NOMO-1 treated with DMSO at 0.1 percent for 48 hours (cell line): ENCODE results near the gene MST1.
"Not testable (repeated sequence)": the region's sequence is repeated elsewhere in the genome, so short reads cannot be mapped to it uniquely, and the experiment has no call there.

ENCODE experiments used
- DNase-seq: peaks from one replicate; lab custom pipeline; 2025; ENCODE audit not compliant: unreplicated experiment; lab: John Stamatoyannopoulos, UW

The MST1 gene

DNA sequence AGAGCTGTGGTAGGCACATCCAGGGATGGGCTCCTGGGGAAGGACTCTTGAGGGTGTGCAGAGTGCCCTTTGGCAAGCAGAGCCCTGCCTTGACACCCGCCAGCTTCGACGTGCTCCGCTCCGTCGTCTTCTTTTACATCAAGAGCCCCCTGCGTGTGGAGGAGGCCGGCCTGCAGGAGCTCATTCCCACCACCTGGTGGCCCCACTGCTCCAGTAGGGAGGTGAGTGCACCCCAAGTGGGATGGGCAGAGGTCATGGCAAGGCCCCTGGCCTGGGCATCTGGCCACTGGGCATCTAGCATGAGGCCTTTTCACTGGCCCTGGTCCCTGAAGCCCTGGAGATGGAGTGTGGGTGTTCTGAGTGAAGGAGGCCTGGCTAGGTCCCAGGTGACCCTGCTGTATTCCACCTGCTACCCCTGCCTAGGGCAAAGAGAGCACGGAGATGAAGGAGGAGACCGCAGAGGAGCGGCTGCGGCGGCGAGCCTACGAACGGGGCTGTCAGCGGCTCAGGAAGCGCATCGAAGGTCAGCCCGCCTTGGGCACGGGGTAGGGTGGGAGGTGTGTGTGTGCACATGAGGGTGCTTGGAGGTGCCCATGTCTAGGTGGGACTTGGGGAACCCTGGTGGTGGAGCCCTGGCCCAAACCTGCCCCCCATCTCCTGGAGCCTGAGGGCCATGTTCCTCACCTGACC lies 12.3 kb upstream of the MST1 start:
- DNase-seq = no peak

GRCh38 chr3:49700453-49701128 lies 11.3 kb upstream of the MST1 start:
- DNase-seq = no peak

- no peak for DNase-seq
These were observed 10.7 kb upstream of the MST1 start for GRCh38 chr3:49700014-49700413.

DNA sequence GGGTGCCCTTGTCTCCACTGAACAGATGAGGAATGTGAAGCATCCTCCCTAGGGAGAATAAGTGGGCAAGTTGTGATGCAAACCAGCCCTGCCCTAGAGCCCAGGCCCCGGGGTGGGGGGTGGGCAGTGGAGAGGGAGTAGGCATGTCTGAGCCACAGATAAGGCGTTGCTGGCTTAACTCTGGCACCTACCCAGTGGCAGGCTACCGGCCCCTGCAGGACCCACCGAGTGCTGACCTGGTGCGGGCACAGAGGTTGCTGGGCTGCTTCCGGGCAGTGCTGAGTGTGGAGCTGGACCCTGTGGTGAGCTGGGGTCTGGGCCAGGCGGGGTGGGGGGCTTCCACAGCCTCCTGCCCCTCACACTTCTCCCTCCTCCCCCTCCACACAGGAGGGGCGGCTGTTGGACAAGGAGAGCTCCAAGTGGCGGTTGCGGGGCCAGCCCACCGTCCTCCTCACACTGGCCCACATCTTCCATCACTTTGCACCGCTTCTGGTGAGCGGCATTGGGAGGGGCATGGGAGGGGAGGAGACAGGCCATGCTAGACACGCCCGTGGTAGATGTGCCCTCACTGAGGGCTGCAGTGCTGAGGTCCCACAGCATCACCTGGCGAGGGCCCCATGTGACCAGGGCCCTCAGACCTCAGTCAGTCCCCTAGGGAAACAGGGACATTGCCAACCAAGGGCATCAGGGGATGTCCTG lies 10.2 kb upstream of the MST1 start:
- DNase-seq = no peak

DNA sequence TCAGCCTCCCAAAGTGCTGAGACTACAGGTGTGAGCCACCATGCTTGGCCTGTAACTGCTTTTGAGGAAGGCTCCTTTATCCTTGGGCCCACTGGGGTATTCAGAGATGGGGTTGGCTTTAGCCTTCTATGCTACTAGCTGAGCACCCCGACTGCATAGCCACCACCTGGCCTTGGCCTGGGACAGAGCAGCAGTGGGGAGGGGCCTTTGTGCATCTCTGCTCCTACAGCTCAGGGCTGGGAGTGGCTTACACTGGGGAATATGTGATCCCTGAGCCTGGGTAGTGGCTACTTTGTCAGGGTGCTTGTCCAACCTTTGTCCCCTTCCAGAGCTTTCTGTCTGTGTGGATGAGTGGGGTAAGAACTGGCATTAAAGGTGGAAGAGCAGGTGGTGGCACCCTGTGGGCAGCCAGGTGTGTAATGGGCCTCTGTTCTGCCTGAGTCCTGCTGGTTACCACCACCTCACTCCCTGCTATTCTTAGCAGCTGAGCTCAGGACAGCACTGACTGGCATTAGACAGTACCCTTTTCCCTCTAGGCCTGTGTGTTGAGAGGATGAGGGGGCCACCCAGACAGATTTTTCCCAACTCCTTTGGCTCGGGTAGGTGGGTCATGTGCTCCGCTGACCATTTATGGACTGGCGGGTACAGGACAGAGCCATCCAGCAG lies 6.2 kb upstream of the MST1 start:
- not testable (repeated sequence) for DNase-seq

DNA sequence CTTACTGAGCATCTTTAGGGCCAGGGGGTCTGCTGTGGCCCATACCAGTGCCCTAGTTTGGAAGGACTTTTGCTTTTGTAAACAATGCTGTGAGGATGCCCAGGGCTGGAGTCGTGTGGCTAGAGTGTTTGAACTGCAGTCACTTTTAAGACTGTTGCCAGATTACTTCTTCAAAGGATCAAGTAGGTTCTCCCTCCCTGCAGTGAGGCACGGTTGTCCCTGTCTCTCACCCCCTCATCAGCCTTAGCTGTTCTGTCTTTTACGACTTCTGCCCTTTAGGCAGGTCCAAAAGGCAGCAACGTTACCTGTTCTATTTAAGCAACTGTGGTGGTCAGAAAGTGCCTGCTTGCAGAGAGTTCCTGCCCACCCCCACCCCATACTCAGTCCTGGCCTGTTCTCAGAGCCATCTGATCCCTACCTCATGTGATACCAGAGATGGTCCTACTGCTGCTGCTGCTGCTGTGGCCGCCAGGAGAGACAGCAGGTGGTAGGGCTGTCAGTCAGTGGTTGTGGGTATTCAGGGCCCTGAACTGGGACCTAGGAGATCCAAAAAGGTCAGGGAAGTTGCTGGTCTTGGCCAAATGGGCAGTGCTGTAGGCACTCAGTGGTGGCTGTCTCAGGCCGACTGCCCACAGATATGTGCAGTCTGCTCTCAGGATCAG lies 5.3 kb upstream of the MST1 start:
- not testable (repeated sequence) for DNase-seq

GRCh38 chr3:49691481-49691880 lies 2.2 kb upstream of the MST1 start:
- not testable (repeated sequence) for DNase-seq

DNA sequence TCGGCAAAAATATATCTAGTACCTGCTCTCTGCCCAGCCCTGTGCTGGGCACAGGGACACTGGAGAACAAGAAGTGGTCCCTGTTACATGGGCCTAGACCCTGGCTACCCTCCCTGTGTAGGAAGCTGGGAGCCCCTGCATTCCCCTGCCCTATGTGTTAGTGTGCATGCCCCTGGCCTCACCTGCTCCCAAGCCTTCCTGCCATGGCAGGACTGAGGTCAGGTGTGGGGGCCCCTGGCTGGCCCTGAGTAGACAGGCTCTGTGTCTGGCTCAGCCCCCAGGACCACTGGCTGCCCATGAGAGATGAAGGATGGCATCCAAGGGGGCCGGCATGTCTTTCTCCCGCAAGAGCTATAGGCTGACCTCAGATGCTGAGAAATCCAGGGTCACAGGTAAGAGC lies 1.6 kb upstream of the MST1 start:
- DNase-seq = not testable (repeated sequence)

DNA sequence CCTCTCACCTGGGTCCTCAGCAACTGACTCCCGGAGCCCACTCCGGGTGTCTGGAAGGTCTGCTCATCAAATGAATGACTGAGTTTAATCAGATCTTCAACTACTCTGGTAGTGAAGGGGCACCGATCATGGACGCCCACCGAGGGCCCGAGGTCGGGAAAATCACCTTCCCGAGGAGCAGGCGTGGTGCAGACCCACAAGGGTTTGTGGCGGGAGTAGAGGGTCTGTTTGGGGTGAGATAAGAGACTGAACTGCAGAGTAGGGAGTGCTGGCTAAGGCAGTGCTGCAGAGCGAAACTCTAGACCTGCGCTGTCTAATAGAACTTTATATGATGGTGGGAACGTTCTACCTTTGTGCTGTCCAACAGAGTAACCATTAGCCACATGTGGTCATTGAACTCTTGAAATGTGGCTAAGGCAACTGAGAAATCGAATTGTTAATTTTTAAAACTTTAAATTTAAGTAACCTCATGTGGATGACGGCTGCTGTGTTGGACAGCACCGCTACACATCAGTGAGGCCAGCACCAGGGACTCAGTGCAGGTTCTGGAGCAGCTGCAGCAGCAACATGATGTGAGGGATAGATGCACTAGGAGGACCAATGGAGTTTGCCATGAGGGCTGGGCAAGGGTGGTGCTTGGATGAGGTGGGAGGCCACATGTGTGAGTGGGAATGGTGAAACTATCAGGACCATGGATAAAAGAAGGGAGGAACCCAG lies 792 bp upstream of the MST1 start:
- DNase-seq = not testable (repeated sequence)

DNA sequence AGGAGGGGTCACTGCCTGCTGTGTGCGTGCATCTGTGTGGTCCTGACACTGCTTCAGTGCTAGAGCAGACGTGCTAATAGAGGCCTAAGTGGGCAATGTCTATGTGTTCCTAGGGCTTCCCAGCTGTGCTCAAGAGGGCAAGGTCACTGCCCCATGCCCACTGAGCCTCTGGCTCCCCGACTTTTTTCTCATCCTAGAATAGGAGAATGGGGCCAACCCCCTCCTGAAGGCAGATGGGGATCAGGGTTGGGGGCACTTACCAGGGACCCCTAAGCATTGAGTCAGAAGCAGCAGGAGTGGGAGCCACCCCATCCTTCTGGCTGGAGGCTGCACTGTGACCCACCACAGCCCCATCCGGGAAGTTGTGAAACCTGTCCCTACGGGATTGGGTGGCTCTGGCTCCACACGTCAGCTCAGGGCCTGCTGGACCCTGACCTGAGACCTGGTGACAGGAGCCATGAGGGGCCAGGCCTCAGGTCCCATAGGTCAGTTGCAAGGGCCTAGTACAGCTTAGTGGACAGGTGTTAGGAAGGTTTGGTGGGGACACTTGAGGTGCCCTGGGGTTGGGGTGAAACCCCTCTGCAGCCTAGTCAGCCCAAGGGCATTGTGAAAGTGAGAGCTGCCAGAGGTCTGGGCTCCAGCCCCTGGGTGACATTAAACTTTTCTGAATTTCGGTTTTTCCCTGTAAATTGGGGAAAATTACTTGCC lies 782 bp downstream of the MST1 start:
- DNase-seq = not testable (repeated sequence)

- not testable (repeated sequence) for DNase-seq
These were observed 1.9 kb downstream of the MST1 start for GRCh38 chr3:49687424-49687795.

DNA sequence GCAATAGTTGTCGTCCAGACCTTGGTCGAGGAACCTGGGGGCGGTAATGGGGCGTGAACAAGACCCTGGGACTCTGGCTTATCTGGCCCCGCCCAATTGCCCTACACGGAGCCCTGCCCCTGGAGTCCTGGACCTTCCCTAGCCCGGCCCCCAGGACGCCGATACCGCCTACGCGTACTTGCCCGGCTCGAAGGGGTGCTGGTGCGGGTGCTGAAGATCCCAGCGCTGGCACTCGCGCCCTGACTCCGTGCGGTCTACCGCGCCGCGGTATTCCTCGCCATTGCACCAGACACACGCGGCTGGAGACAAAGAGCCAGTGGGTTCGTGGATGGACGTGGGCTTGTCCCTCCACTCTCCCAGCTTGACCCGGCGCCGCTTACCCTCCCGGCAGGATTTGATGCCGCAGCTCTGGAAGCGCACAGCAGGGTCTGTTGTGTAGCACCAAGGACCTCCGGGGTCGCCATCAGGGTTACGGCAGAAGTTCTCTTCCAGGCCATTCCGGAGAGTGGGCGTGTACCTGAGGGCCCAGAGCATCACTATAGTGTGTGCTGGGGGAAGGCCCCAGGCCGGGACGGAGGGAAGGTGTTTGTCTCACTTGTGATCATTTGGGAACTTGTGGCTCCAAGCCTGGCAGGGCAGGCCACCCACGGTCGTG lies 2.4 kb downstream of the MST1 start:
- DNase-seq = not testable (repeated sequence)

DNA sequence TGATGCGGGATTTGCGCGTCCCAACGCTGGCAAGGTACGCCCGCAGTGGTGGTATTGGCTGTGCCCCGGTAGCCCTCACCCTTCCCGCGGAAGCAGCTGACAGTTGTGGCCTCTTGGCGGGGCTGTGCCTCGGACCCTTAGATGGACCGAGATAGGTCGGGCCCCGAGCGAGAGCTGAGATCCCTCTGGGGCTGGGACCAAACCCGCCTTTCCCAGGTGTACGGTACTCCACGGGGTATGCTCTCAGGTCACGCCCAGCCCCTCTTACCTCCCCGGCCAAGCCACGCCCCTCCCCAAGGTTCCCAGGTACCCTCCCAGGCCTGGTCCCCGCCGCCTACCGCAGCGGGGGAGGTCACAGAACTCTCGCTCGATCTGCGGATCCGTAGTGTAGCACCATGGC lies 2.9 kb downstream of the MST1 start:
- DNase-seq = not testable (repeated sequence)

GRCh38 chr3:49685846-49686245 lies 3.4 kb downstream of the MST1 start:
- DNase-seq = not testable (repeated sequence)

GRCh38 chr3:49685103-49685502 lies 4.2 kb downstream of the MST1 start:
- DNase-seq = not testable (repeated sequence)

DNA sequence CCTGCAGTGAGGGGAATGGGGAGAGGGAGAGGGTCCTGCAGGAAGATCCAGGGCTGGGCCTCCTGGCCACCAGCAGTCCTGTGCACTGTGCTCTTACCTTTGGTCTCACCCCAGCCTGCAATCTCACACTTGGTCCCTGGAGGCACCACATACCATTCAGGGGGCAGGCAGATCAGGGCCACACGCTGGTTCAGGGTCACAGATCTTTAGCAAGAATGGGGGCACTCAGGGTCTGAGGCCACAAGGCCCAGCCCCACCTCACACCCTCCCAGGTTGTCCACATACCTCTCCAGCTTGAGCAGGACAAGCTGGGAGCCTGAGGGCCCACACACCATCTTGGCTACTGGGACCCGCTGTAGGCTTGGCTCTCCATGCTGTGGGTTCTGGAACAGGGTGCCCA lies 4.8 kb downstream of the MST1 start:
- not testable (repeated sequence) for DNase-seq

GRCh38 chr3:49683162-49683561 lies 6.1 kb downstream of the MST1 start:
- DNase-seq = no peak

DNA sequence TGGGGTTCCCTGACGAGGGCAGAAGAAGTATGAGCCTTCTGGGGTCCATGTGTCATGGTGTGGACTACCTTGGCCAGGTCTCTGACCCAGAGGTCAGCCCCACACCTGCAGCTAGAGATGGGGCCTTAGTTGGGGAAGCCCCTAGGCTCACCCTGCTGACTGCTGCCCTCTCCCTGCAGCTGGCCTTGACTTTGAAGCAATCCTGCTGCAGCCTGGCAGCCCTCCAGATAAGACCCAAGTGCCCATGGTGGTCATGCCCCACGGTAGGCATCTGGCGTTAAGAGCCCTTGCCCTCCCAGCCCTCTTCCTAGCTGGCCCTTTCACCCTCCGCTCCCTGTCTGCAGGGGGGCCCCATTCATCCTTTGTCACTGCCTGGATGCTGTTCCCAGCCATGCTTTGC lies 7.7 kb downstream of the MST1 start:
- no peak for DNase-seq

- DNase-seq = no peak
These were observed 8.1 kb downstream of the MST1 start for GRCh38 chr3:49681232-49681522.
